Kidney (tissue), 14 donors: ENCODE measurements around the gene TIGIT. TPM values are rescaled to one million over a fixed set of nuclear protein-coding genes. Genes with fewer than 3 reads are reported as not detected.

ENCODE experiments used
- DNase-seq, 5 donors: peaks; one replicate each; pipeline ENCODE4 v3.0.0-alpha.2; 2013 to 2020
- FAIRE-seq: peaks from 2 replicates; lab custom pipeline; 2012; peaks lifted over from hg19 to GRCh38; lab: Jason Lieb, UNC
- H3K27ac ChIP-seq, 2 donors: one replicate each; pipeline ENCODE4 v1.7.0; 2013; ENCODE audit warnings: low read depth in 2 of 2, low read length in 2 of 2, inconsistent platforms in 1 of 2
- H3K27me3 ChIP-seq: one replicate; pipeline ENCODE4 v1.7.1; 2013; ENCODE audit warnings: low read length, inconsistent platforms; ENCODE audit not compliant: control insufficient read depth, insufficient read depth
- H3K36me3 ChIP-seq, 3 donors: one replicate each; pipeline versions ENCODE4 v1.7.0 to v1.7.1; 2013; ENCODE audit warnings: low read length in 3 of 3, control low read depth in 1 of 3, inconsistent platforms in 1 of 3; ENCODE audit not compliant: insufficient read depth in 3 of 3, control insufficient read depth in 2 of 3
- H3K4me1 ChIP-seq, 3 donors: one replicate each; pipeline versions ENCODE4 v1.7.0 to v1.7.1; 2013; ENCODE audit warnings: low read length in 3 of 3, inconsistent platforms in 1 of 3, low read depth in 1 of 3; ENCODE audit not compliant: control insufficient read depth in 2 of 3, insufficient read depth in 2 of 3
- H3K4me3 ChIP-seq, 3 donors: one replicate each; pipeline versions ENCODE4 v1.7.0 to v1.8.1; 2013; ENCODE audit warnings: low read length in 3 of 3, control low read depth in 1 of 3, inconsistent platforms in 1 of 3
- H3K9ac ChIP-seq, 3 donors: one replicate each; pipeline versions ENCODE4 v1.7.0 to v1.7.1; 2013; ENCODE audit warnings: low read length in 3 of 3, control low read depth in 1 of 3, inconsistent platforms in 1 of 3
- H3K9me3 ChIP-seq, 3 donors: one replicate each; pipeline versions ENCODE4 v1.7.0 to v1.7.1; 2013; ENCODE audit warnings: low read length in 3 of 3, control low read depth in 1 of 3, inconsistent platforms in 1 of 3; ENCODE audit not compliant: control insufficient read depth in 2 of 3, insufficient read depth in 1 of 3
- intact Hi-C: fragments of 100-400 bp; cut with DNase I; formaldehyde crosslinking; loops from one replicate; pipeline ENCODE4 v1.11.1; 2022
- polyA plus RNA-seq: library from polyadenylated mRNA; stranded (reverse); fragments of 350-450 nt; fragmentation: Illumina TruSeq; extraction: RNeasy Lipid Tissue Mini Kit (QIAGEN cat#74804); gene quantifications from one replicate; pipeline ENCODE4 v1.2.3, GENCODE V29; 2014; ENCODE audit warnings: low read depth, low replicate concordance; ENCODE audit not compliant: insufficient read depth
- total RNA-seq: library from RNA; stranded (reverse); fragmentation: NEBNext Ultra II Directional; extraction: Animal tissue kit (Norgen Biotek cat#: 25700); gene quantifications from one replicate; pipeline ENCODE4 v1.2.1, GENCODE V29; 2021
- TF ChIP-seq, protein P1 (sequence below): IDR thresholded peaks from 3 replicates; pipeline ENCODE4 v1.5.1; 2012; ENCODE audit warnings: mild to moderate bottlenecking, moderate library complexity, borderline replicate concordance; ENCODE audit not compliant: insufficient read depth; ENCODE audit errors: extremely low read depth
- donor health status: control.
- donor health status: control.
- donor health status: control.
- donor health status: control.
- donor health status: control.
- donor health status: DM: yes; HTN: yes; CAD: no.
- donor health status: Normal renal cell carcinoma (clear cell type).

The TIGIT gene
- total and polyA plus RNA-seq, 2 donors from 2014 or later = 2.7 TPM; not detected in 1

DNA sequence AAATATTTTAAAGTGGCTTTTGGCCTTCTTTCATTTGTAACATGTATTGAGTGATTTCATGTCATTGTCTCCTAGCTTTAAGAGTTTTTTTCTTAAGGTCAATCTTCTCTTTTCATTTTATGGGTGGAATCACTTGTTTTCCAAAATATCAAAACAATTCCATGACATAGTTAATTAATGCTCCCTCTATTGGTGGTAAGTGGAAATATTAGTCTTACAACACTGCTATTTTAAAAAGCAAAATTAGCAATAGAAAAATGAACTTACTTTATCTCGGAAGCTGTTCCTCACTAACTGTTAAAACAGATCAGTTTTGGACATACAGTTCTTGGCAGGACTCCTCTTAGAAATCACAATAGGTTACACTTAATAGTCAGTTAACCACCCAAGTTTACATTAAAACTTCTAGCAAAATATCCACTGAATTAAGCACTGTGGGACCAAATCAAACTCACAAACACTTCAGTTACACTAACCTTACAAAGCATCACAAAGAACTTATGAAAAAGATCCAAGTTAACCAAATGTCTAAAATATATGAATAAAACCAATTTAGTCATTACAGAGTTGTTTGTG lies 42.4 kb downstream of the TIGIT start:
- Histone ChIP-seq H3K4me3 (no peak overlapping the region), H3K36me3 (peaks cover 0 to 13% (median 3%) of the 10 kb centered on the region in 3 donors), H3K27ac (no peak overlapping the region), H3K4me1 (peaks cover 0 to 4% (median 0%) of the 10 kb centered on the region in 3 donors), H3K9ac (no peak overlapping the region), H3K27me3 (no peaks in the 10 kb centered on the region), H3K9me3 (no peaks in the 10 kb centered on the region)
- DNase-seq (no peak), FAIRE-seq (no peak)
- intact Hi-C loops = no loop called here
- TF ChIP-seq, protein P1, sequence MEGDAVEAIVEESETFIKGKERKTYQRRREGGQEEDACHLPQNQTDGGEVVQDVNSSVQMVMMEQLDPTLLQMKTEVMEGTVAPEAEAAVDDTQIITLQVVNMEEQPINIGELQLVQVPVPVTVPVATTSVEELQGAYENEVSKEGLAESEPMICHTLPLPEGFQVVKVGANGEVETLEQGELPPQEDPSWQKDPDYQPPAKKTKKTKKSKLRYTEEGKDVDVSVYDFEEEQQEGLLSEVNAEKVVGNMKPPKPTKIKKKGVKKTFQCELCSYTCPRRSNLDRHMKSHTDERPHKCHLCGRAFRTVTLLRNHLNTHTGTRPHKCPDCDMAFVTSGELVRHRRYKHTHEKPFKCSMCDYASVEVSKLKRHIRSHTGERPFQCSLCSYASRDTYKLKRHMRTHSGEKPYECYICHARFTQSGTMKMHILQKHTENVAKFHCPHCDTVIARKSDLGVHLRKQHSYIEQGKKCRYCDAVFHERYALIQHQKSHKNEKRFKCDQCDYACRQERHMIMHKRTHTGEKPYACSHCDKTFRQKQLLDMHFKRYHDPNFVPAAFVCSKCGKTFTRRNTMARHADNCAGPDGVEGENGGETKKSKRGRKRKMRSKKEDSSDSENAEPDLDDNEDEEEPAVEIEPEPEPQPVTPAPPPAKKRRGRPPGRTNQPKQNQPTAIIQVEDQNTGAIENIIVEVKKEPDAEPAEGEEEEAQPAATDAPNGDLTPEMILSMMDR = peak; percentile 21

DNA sequence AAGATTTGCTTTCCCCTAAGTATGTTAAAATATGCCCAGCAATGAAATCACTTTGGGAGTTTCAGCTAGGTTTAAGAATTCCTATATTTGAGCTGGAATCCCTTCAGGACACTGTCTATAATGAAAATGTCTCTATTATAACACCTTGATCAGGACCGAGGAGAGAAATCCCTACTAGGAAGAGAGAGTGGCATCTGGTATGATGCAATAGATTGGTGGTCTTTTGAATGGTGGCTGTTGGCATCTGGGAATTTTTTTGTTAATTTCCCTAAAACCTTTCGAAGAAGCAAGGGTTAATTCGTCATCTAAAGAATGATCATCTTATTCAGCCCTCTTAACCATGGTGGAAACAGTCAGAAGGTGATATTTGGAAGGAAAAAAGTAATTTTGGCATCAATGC lies 43.0 kb downstream of the TIGIT start:
- DNase-seq (no peak), FAIRE-seq (no peak)
- no peaks in the 10 kb centered on the region for H3K9me3 ChIP-seq
- no peak overlapping the region for H3K27ac ChIP-seq
- intact Hi-C loops = no loop called here
- H3K9ac ChIP-seq = no peak overlapping the region
- no peak overlapping the region for H3K4me3 ChIP-seq
- TF ChIP-seq, protein P1 = no peak
- H3K27me3 ChIP-seq = no peaks in the 10 kb centered on the region
- H3K4me1 ChIP-seq = no peaks in the 10 kb centered on the region
- peaks cover 0 to 13% (median 3%) of the 10 kb centered on the region in 3 donors for H3K36me3 ChIP-seq

DNA sequence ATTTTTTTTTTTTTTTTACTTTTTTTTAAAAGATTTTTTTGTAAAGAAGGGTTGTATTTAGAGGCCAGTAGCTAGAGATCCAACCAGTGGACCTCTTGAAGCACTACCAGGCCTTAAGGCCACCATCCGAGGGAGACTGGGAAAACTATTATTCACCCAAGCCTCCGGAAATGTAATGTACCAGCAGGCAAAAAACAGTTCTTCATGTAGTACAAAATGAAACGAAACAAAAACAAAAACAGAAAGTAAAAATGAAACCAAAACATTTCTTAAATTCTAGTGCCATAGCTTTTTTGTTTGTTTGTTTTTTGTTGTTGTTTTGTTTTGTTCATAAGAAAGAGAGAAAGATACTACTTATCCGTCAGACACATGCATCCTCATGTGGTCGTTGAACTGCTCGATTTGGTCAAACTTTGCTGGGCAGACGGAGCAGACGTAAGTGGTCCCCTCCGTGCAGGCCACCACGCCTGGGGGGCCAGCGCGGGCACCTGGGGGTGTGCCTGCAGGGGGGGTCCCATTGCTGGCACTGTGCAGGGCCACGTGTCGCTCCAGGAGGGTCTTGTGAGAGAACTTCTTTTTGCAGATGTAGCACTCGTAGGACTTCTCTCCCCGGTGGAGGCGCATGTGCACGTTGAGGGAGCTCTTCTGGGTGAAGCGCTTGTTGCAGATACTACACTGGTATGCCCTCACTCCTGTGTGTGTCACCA lies 45.0 kb downstream of the TIGIT start:
- peaks cover 0 to 13% (median 5%) of the 10 kb centered on the region in 3 donors for H3K36me3 ChIP-seq
- no peak overlapping the region for H3K9ac ChIP-seq
- TF ChIP-seq, protein P1 = no peak
- intact Hi-C loops = no loop called here
- H3K27ac ChIP-seq = no peak overlapping the region
- peak in 1 of 5 donors; percentile 68 for DNase-seq
- no peaks in the 10 kb centered on the region for H3K27me3 ChIP-seq
- H3K4me1 ChIP-seq = no peaks in the 10 kb centered on the region
- H3K4me3 ChIP-seq = no peak overlapping the region
- no peaks in the 10 kb centered on the region for H3K9me3 ChIP-seq
- peak; percentile 21 for FAIRE-seq
